HepG2 (cell line): ENCODE results near the gene NR1H3. TPM values are rescaled to one million over a fixed set of nuclear protein-coding genes. Genes with fewer than 3 reads are reported as not detected.

ENCODE experiments used
- ARHGAP35 ChIP-seq: sonication (generic); formaldehyde crosslinking; IDR thresholded peaks from 2 replicates; pipeline ENCODE4 v1.9.0; 2022; ENCODE audit warnings: mild to moderate bottlenecking, inconsistent platforms, moderate library complexity, missing genetic modification reagents, borderline replicate concordance
- ARID4A ChIP-seq: sonication (generic); formaldehyde crosslinking; IDR thresholded peaks from 2 replicates; pipeline ENCODE4 v1.5.0; 2020; ENCODE audit warnings: mild to moderate bottlenecking, missing genetic modification reagents, borderline replicate concordance
- ATAD3A ChIP-seq: sonication (generic); formaldehyde crosslinking; IDR thresholded peaks from 2 replicates; pipeline ENCODE4 v1.4.0; 2020; ENCODE audit warnings: missing genetic modification reagents
- CREB3 ChIP-seq: sonication (generic); formaldehyde crosslinking; IDR thresholded peaks from 2 replicates; pipeline ENCODE4 v1.5.0; 2020; ENCODE audit warnings: missing genetic modification reagents
- DMAP1 ChIP-seq: IDR thresholded peaks from 2 replicates; pipeline ENCODE4 v1.6.1; 2016
- HBP1 ChIP-seq: IDR thresholded peaks from 2 replicates; pipeline ENCODE4 v1.6.1; 2016; ENCODE audit warnings: low read depth, control low read depth
- HMGXB4 ChIP-seq, 2 experiments: sonication (generic) in 1 of 2; formaldehyde crosslinking in 1 of 2; IDR thresholded peaks; 2 replicates each; pipeline versions ENCODE4 v1.4.0 to v1.6.1; 2018 to 2020; ENCODE audit warnings: missing genetic modification reagents in 2 of 2, borderline replicate concordance in 1 of 2, low read depth in 1 of 2, mild to moderate bottlenecking in 1 of 2, missing biosample characterization in 1 of 2
- KLF9 ChIP-seq: IDR thresholded peaks from 2 replicates; pipeline ENCODE4 v1.6.1; 2016; ENCODE audit warnings: low read depth
- MED1 ChIP-seq: sonication (generic); formaldehyde crosslinking; IDR thresholded peaks from 2 replicates; pipeline ENCODE4 v1.4.0; 2020; ENCODE audit warnings: missing genetic modification reagents
- NKX3-1 ChIP-seq: sonication (generic); formaldehyde crosslinking; IDR thresholded peaks from 2 replicates; pipeline ENCODE4 v1.5.0; 2020; ENCODE audit warnings: missing genetic modification reagents
- RAD51 ChIP-seq: fragments of 450-650 bp; IDR thresholded peaks from 2 replicates; pipeline ENCODE4 v1.6.1; 2016; ENCODE audit warnings: borderline replicate concordance
- SAP130 ChIP-seq: IDR thresholded peaks from 2 replicates; pipeline ENCODE4 v1.6.1; 2016; ENCODE audit warnings: low read depth
- SIN3B ChIP-seq: fragments of 150-350 bp; IDR thresholded peaks from 2 replicates; pipeline ENCODE4 v1.6.1; 2014; ENCODE audit warnings: low read length
- TFAP4 ChIP-seq: sonication (generic); IDR thresholded peaks from 2 replicates; pipeline ENCODE4 v1.6.1; 2016; ENCODE audit warnings: low read depth, borderline replicate concordance
- TGIF2 ChIP-seq: IDR thresholded peaks from 2 replicates; pipeline ENCODE4 v1.6.1; 2016; ENCODE audit warnings: control low read depth, missing compliant biosample characterization
- ZFAT ChIP-seq: sonication (generic); formaldehyde crosslinking; conservative IDR thresholded peaks from 2 replicates; pipeline ENCODE4 v1.8.1; 2023; ENCODE audit warnings: missing genetic modification reagents, inconsistent platforms
- ZFP37 ChIP-seq: sonication (generic); formaldehyde crosslinking; IDR thresholded peaks from 2 replicates; pipeline ENCODE4 v1.4.0; 2020; ENCODE audit warnings: missing genetic modification reagents, borderline replicate concordance
- ZNF17 ChIP-seq: sonication (generic); formaldehyde crosslinking; IDR thresholded peaks from 2 replicates; pipeline ENCODE4 v1.5.0; 2020; ENCODE audit warnings: mild to moderate bottlenecking, missing genetic modification reagents
- ZNF580 ChIP-seq: IDR thresholded peaks from 2 replicates; pipeline ENCODE4 v1.6.1; 2016; ENCODE audit warnings: low read depth, borderline replicate concordance
- ZNF605 ChIP-seq: sonication (generic); formaldehyde crosslinking; IDR thresholded peaks from 2 replicates; pipeline ENCODE4 v1.8.0; 2022; ENCODE audit warnings: mild to moderate bottlenecking, missing genetic modification reagents
- polyA plus RNA-seq, 8 experiments: library from polyadenylated mRNA; depleted of rRNA in 3 of 8; stranded (reverse) in 7 of 8; unstranded in 1 of 8; fragments of >200 nt; fragmentation: Illumina TruSeq in 4 of 8; extraction: Trizol in 4 of 8; gene quantifications; 2 replicates each; pipeline versions ENCODE4 v1.2.1 to v1.2.3, GENCODE V29; 2011 to 2016; ENCODE audit warnings: low read depth in 4 of 8, missing spikeins in 1 of 8, mixed read lengths in 1 of 8; ENCODE audit not compliant: insufficient read depth in 1 of 8
- total RNA-seq, 5 experiments: library from RNA; depleted of rRNA; stranded (reverse); fragments of >200 nt; fragmentation: Illumina TruSeq; extraction: Trizol; gene quantifications; 2 replicates each; pipeline ENCODE4 v1.2.3, GENCODE V29; 2016; ENCODE audit warnings: low read depth in 1 of 5

Gene NR1H3
- total and polyA plus RNA-seq, 2 of the 13 experiments (the other 11 are each of a cell fraction or from before 2014, with no cell fraction given), result 41.8 to 102 TPM

- TF ChIP-seq ATAD3A (CRISPR knock-in tag) (no peak), CREB3 (CRISPR knock-in tag) (no peak), ZNF605 (peak; percentile 51; the same call in 1 of the 2 replicates), ZNF17 (no peak), ZFAT (CRISPR knock-in tag) (no peak), NKX3-1 (CRISPR knock-in tag) (no peak), RAD51 (no peak), HBP1 (CRISPR knock-in tag) (0 out of 2 replicates have a peak, but pooled peaks have one; percentile 30), SAP130 (CRISPR knock-in tag) (peak; percentile 63), TGIF2 (0 out of 2 replicates have a peak, but pooled peaks have one; percentile 19), MED1 (CRISPR knock-in tag) (peak; percentile 83), TFAP4 (peak; percentile 82; the same call in 1 of the 2 replicates), ZNF580 (CRISPR knock-in tag) (0 out of 2 replicates have a peak, but pooled peaks have one; percentile 35), ARHGAP35 (CRISPR knock-in tag) (no peak), SIN3B (no peak), HMGXB4 (CRISPR knock-in tag; IDR thresholded peaks at IDR 0.05; ENCODE audit: borderline replicate concordance in 1 of 2, low read depth in 1 of 2) (0 out of 4 replicates have a peak, but pooled peaks of 1 of the 2 experiments have one; percentile 39), ZFP37 (CRISPR knock-in tag) (0 out of 2 replicates have a peak, but pooled peaks have one; percentile 38), DMAP1 (CRISPR knock-in tag) (no peak), ARID4A (peak; percentile 25; the same call in 1 of the 2 replicates), KLF9 (CRISPR knock-in tag) (no peak)
These were observed 4.1 kb upstream of the NR1H3 start (continued) for GRCh38 chr11:47253660-47254059.
